Measurements from ENCODE around the gene PTMS. TPM values are rescaled to one million over a fixed set of nuclear protein-coding genes. Genes with fewer than 3 reads are reported as not detected.

Gene PTMS
- total RNA-seq, 1 experiment from 2014 or later: 633 TPM

DNA sequence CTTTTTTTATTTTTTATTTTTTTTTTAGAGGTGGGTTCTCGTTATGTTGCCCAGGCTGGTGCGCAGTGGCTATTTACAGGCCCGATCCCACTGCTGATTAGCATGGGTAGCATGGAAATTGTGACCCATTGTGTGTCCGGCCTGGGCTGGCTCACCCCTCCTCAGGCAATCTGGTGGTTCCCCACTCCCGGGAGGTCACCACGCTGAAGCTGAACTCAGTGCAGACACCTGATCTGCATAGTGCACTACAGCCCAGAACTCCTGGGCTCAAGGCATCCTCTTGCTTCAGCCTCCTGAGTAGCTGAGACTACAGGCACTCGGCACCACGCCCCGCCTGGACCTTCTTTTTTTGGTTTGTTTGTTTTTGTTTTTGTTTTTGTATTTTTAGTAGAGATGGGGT lies 17.7 kb downstream of the PTMS start:
- intact Hi-C loops (cut with micrococcal nuclease; ENCODE audit: unreplicated experiment): no loop called here
- no peaks in the 10 kb centered on the region for H3K9me2 ChIP-seq (ENCODE audit: insufficient read depth)
- no peak overlapping the region for H3K4me3 ChIP-seq
- H3K9me3 ChIP-seq (ENCODE audit: insufficient read depth, low read depth): no peaks in the 10 kb centered on the region
- peaks cover 7% of the 10 kb centered on the region; the same call in 1 of the 2 replicates for H3F3A ChIP-seq (ENCODE audit: insufficient read depth, low read depth)
- no TSS peak for BruUV-seq (replicated peaks)
- H4K20me1 ChIP-seq (ENCODE audit: insufficient read depth): no peaks in the 10 kb centered on the region
- TF ChIP-seq, protein P1, sequence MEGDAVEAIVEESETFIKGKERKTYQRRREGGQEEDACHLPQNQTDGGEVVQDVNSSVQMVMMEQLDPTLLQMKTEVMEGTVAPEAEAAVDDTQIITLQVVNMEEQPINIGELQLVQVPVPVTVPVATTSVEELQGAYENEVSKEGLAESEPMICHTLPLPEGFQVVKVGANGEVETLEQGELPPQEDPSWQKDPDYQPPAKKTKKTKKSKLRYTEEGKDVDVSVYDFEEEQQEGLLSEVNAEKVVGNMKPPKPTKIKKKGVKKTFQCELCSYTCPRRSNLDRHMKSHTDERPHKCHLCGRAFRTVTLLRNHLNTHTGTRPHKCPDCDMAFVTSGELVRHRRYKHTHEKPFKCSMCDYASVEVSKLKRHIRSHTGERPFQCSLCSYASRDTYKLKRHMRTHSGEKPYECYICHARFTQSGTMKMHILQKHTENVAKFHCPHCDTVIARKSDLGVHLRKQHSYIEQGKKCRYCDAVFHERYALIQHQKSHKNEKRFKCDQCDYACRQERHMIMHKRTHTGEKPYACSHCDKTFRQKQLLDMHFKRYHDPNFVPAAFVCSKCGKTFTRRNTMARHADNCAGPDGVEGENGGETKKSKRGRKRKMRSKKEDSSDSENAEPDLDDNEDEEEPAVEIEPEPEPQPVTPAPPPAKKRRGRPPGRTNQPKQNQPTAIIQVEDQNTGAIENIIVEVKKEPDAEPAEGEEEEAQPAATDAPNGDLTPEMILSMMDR (conservative IDR thresholded peaks at IDR 0.05): no peak
- no peak for TF ChIP-seq EZH2 (IDR thresholded peaks at IDR 0.05; ENCODE audit: low read depth)
- no peaks in the 10 kb centered on the region for H3K79me2 ChIP-seq (ENCODE audit: low read depth)
- ChIA-PET POLR2A (ENCODE audit: unreplicated experiment) (no interaction called here), CTCF (no interaction called here)
- DNase-seq: no peak
- no peak overlapping the region for H3K4me2 ChIP-seq
- H2AFZ ChIP-seq: no peak overlapping the region
- no peaks in the 10 kb centered on the region for H3K4me1 ChIP-seq (replicated peaks; ENCODE audit: insufficient read depth)
- no peak overlapping the region for H3K27ac ChIP-seq
- H3K27me3 ChIP-seq (ENCODE audit: insufficient read depth, low read depth): no peaks in the 10 kb centered on the region
- no peaks in the 10 kb centered on the region for H3K36me3 ChIP-seq (ENCODE audit: low read depth)

DNA sequence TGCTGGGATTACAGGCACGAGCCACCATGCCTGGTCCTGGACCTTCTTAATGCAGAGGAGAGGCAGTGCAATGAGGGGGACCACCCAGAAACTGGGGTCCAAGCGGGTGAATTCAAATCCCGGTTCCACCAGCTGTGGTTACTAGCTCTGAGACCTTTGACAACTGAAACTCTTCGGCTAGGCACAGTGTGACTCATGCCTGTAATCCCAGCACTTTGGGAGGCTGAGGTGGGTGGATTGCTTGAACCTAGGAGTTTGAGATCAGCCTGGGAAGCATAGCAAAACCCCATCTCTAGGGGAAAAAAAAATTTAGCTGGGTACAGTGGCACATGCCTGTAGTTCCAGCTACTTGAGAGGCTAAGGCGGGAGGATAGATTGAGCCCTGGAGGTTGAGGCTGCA lies 18.1 kb downstream of the PTMS start:
- intact Hi-C loops (cut with micrococcal nuclease; ENCODE audit: unreplicated experiment): no loop called here
- no TSS peak for BruUV-seq (replicated peaks)
- Histone ChIP-seq H3K27me3 (ENCODE audit: insufficient read depth, low read depth) (no peaks in the 10 kb centered on the region), H3K9me3 (ENCODE audit: insufficient read depth, low read depth) (no peaks in the 10 kb centered on the region), H3K79me2 (ENCODE audit: low read depth) (no peaks in the 10 kb centered on the region), H4K20me1 (ENCODE audit: insufficient read depth) (no peaks in the 10 kb centered on the region), H3K4me2 (no peak overlapping the region), H2AFZ (no peak overlapping the region), H3K27ac (no peak overlapping the region), H3K9me2 (ENCODE audit: insufficient read depth) (no peaks in the 10 kb centered on the region), H3K4me3 (no peak overlapping the region), H3K36me3 (ENCODE audit: low read depth) (no peaks in the 10 kb centered on the region), H3K4me1 (replicated peaks; ENCODE audit: insufficient read depth) (no peaks in the 10 kb centered on the region), H3F3A (ENCODE audit: insufficient read depth, low read depth) (peaks cover 4% of the 10 kb centered on the region; the same call in 1 of the 2 replicates)
- DNase-seq: no peak
- POLR2A ChIA-PET (ENCODE audit: unreplicated experiment): no interaction called here
- CTCF ChIA-PET: no interaction called here
- TF ChIP-seq EZH2 (IDR thresholded peaks at IDR 0.05; ENCODE audit: low read depth): no peak
- TF ChIP-seq, protein P1 (conservative IDR thresholded peaks at IDR 0.05): no peak

DNA sequence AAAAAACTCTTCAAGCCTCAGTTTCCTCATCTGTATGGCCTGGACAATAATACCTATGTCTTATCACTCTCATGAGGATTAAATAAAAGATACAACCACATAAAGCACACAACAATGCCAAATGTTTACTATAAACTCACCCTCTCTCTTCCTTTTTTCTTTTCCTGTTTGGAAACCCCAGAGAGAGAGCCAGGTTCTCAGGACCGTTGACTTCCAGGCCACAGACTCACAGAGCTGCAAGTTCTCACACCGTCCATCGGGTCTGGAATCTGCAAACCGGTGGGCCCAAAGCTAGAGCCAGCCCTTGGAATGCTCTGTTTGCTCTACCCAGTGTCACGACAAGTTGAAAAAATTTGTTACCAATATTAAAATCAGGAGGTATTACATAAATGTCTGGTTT lies 18.6 kb downstream of the PTMS start:
- H4K20me1 ChIP-seq (ENCODE audit: insufficient read depth): no peaks in the 10 kb centered on the region
- intact Hi-C loops (cut with micrococcal nuclease; ENCODE audit: unreplicated experiment): no loop called here
- H3K9me2 ChIP-seq (ENCODE audit: insufficient read depth): no peaks in the 10 kb centered on the region
- H3K4me3 ChIP-seq: no peak overlapping the region
- H3K27me3 ChIP-seq (ENCODE audit: insufficient read depth, low read depth): no peaks in the 10 kb centered on the region
- H3K27ac ChIP-seq: no peak overlapping the region
- no peaks in the 10 kb centered on the region for H3K79me2 ChIP-seq (ENCODE audit: low read depth)
- no peak for DNase-seq
- ChIA-PET POLR2A (ENCODE audit: unreplicated experiment) (no interaction called here), CTCF (no interaction called here)
- no peak overlapping the region for H2AFZ ChIP-seq
- H3K4me2 ChIP-seq: no peak overlapping the region
- no peak for TF ChIP-seq EZH2 (IDR thresholded peaks at IDR 0.05; ENCODE audit: low read depth)
- TF ChIP-seq, protein P1 (conservative IDR thresholded peaks at IDR 0.05): no peak
- H3K9me3 ChIP-seq (ENCODE audit: insufficient read depth, low read depth): no peaks in the 10 kb centered on the region
- no TSS peak for BruUV-seq (replicated peaks)
- H3F3A ChIP-seq (ENCODE audit: insufficient read depth, low read depth): 0 out of 2 replicates have a peak, but pooled peaks cover 2% of the 10 kb centered on the region
- H3K4me1 ChIP-seq (replicated peaks; ENCODE audit: insufficient read depth): no peaks in the 10 kb centered on the region
- H3K36me3 ChIP-seq (ENCODE audit: low read depth): no peaks in the 10 kb centered on the region

Measured in PC-9 (cell line).